Caco-2 (cell line): ENCODE data around the gene VPS45. TPM values are rescaled to one million over a fixed set of nuclear protein-coding genes. Genes with fewer than 3 reads are reported as not detected.
"Not testable (repeated sequence)": the region's sequence is repeated elsewhere in the genome, so short reads cannot be mapped to it uniquely, and the experiment has no call there.

Source experiments
- BruUV-seq: library from RNA; stranded (reverse); fragments of 400-500 nt; replicated peaks from 2 replicates; lab custom pipeline; 2021; lab: Mats Ljungman, UMichigan
- CTCF ChIA-PET: fragments of 300-600 bp; sonication (Branson Sonifier 250); formaldehyde crosslinking; loops from one replicate; lab custom pipeline; 2022; ENCODE audit warnings: antibody characterized with exemption; lab: Charles Lee
- POLR2A ChIA-PET: fragments of 300-600 bp; sonication (Branson Sonifier 250); formaldehyde crosslinking; loops from one replicate; lab custom pipeline; 2022; ENCODE audit warnings: antibody characterized with exemption; lab: Charles Lee
- DNase-seq, 2 experiments: peaks; one replicate each; pipeline versions ENCODE4 v3.0.0 to v3.0.0-alpha.2; 2020 to 2022
- H3K27me3 ChIP-seq: replicated peaks from 2 replicates; pipeline ENCODE4 v1.6.0; 2011; ENCODE audit warnings: low read length; ENCODE audit not compliant: control insufficient read depth, insufficient read depth
- H3K36me3 ChIP-seq: 2 replicates; pipeline ENCODE4 v1.5.1; 2011; ENCODE audit warnings: low read length; ENCODE audit not compliant: control insufficient read depth, insufficient read depth
- H3K4me1 ChIP-seq: fragments of 250-450 bp; sonication (Bioruptor Pico); 2 replicates; pipeline ENCODE4 v1.5.1; 2020; ENCODE audit warnings: mild to moderate bottlenecking
- H3K4me3 ChIP-seq: 2 replicates; pipeline ENCODE4 v1.5.1; 2011; ENCODE audit warnings: low read depth, mild to moderate bottlenecking, control low read depth, low read length
- H3K9me3 ChIP-seq: fragments of 250-450 bp; sonication (Bioruptor Pico); 2 replicates; pipeline ENCODE4 v1.5.1; 2020; ENCODE audit warnings: mild to moderate bottlenecking, moderate library complexity
- H3K27ac Mint-ChIP-seq: one replicate; pipeline ENCODE4 v1.8.0; 2022; ENCODE audit warnings: mixed read lengths; ENCODE audit not compliant: unreplicated experiment
- H3K27me3 Mint-ChIP-seq: one replicate; pipeline ENCODE4 v1.8.0; 2022; ENCODE audit warnings: mixed read lengths; ENCODE audit not compliant: insufficient read depth, unreplicated experiment
- H3K36me3 Mint-ChIP-seq: one replicate; pipeline ENCODE4 v1.8.0; 2022; ENCODE audit warnings: mild to moderate bottlenecking, mixed read lengths; ENCODE audit not compliant: insufficient read depth, unreplicated experiment
- H3K4me1 Mint-ChIP-seq: one replicate; pipeline ENCODE4 v1.8.0; 2022; ENCODE audit warnings: low read depth, mixed read lengths; ENCODE audit not compliant: unreplicated experiment
- H3K4me3 Mint-ChIP-seq: one replicate; pipeline ENCODE4 v1.8.0; 2022; ENCODE audit warnings: mild to moderate bottlenecking, moderate library complexity, mixed read lengths; ENCODE audit not compliant: unreplicated experiment
- H3K9me3 Mint-ChIP-seq: one replicate; pipeline ENCODE4 v1.8.0; 2022; ENCODE audit warnings: mixed read lengths; ENCODE audit not compliant: unreplicated experiment
- intact Hi-C: fragments of 100-400 bp; cut with micrococcal nuclease; formaldehyde crosslinking; loops from one replicate; pipeline ENCODE4 v1.10.0; 2022; ENCODE audit not compliant: unreplicated experiment
- total RNA-seq: library from RNA; stranded (reverse); gene quantifications from 2 replicates; pipeline ENCODE4 v1.2.3, GENCODE V29; 2022
- TF ChIP-seq, protein P1 (sequence below), 2 experiments: fragments of 200-600 bp in 1 of 2; IDR thresholded peaks; 1 replicate in 1 of 2; 2 replicates in 1 of 2; pipeline versions ENCODE4 v1.5.1 to v1.8.0; 2011 to 2022; ENCODE audit warnings: antibody characterized with exemption in 1 of 2, control low read depth in 1 of 2, inconsistent platforms in 1 of 2, low read depth in 1 of 2, low read length in 1 of 2, mild to moderate bottlenecking in 1 of 2, moderate library complexity in 1 of 2; ENCODE audit not compliant: insufficient read depth in 1 of 2, severe bottlenecking in 1 of 2, unreplicated experiment in 1 of 2

The VPS45 gene
- total RNA-seq, 1 experiment from 2014 or later = 19.8 TPM

DNA sequence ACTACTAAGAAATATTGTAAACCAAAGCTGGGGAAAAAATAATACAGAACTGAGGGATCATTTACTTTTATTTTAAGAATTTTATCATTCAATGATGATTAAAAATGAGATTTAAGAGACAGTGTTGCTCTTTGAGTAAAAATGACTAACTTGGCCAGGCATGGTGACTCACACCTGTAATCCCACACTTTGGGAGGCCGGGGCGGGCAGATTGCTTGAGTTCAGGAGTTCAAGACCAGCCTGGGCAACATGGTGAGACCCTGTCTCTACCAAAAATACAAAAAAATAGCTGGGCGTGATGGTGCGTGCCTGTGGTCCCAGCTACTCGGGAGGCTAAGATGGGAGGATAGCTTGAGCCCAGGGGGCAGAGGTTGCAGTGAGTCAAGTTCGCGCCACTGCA is 60.3 kb downstream of the VPS45 start:
- Mint-ChIP-seq H3K9me3 (no peaks in the 10 kb centered on the region), H3K4me3 (no peak overlapping the region), H3K27ac (no peak overlapping the region), H3K4me1 (no peaks in the 10 kb centered on the region), H3K27me3 (no peaks in the 10 kb centered on the region), H3K36me3 (no peaks in the 10 kb centered on the region)
- TF ChIP-seq, protein P1, sequence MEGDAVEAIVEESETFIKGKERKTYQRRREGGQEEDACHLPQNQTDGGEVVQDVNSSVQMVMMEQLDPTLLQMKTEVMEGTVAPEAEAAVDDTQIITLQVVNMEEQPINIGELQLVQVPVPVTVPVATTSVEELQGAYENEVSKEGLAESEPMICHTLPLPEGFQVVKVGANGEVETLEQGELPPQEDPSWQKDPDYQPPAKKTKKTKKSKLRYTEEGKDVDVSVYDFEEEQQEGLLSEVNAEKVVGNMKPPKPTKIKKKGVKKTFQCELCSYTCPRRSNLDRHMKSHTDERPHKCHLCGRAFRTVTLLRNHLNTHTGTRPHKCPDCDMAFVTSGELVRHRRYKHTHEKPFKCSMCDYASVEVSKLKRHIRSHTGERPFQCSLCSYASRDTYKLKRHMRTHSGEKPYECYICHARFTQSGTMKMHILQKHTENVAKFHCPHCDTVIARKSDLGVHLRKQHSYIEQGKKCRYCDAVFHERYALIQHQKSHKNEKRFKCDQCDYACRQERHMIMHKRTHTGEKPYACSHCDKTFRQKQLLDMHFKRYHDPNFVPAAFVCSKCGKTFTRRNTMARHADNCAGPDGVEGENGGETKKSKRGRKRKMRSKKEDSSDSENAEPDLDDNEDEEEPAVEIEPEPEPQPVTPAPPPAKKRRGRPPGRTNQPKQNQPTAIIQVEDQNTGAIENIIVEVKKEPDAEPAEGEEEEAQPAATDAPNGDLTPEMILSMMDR (IDR thresholded peaks at IDR 0.05; ENCODE audit: insufficient read depth in 1 of 2, low read depth in 1 of 2, low read length in 1 of 2, severe bottlenecking in 1 of 2, unreplicated experiment in 1 of 2) = no peak
- Histone ChIP-seq H3K4me3 (no peak overlapping the region), H3K4me1 (no peaks in the 10 kb centered on the region), H3K9me3 (no peaks in the 10 kb centered on the region), H3K27me3 (no peaks in the 10 kb centered on the region), H3K36me3 (no peaks in the 10 kb centered on the region)
- no peak for DNase-seq
- intact Hi-C loops = no loop called here
- POLR2A ChIA-PET = no interaction called here
- CTCF ChIA-PET = interaction anchor here (1.1 kb wide), 1 partner anchor 59 kb away, joined by 3 read pairs; no protein-coding TSS in a partner anchor
- BruUV-seq = no TSS peak

DNA sequence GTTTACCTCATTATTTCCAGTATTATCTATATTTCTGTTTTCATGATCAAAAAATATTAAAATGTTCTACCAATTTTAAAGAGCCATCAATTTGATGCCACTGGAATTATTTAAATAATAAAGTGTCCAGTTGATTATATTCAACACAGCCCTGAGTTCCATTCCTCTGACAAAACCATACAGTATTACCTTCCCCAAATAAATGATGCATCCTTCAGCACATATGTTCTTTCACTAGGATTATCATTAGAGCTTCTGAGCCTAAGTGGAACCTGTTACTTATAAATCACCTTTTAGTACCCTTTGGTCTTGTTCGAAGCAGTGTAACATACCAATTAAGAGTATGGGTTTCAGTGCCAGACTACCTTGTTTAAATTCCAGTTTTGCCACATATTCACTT is 64.8 kb downstream of the VPS45 start:
- no peaks in the 10 kb centered on the region for H3K27me3 ChIP-seq
- Mint-ChIP-seq H3K27ac (no peak overlapping the region), H3K4me3 (no peak overlapping the region), H3K4me1 (no peaks in the 10 kb centered on the region), H3K27me3 (no peaks in the 10 kb centered on the region), H3K36me3 (no peaks in the 10 kb centered on the region), H3K9me3 (no peaks in the 10 kb centered on the region)
- H3K36me3 ChIP-seq = no peaks in the 10 kb centered on the region
- ChIA-PET POLR2A (no interaction called here), CTCF (no interaction called here)
- H3K4me1 ChIP-seq = no peaks in the 10 kb centered on the region
- no peaks in the 10 kb centered on the region for H3K9me3 ChIP-seq
- intact Hi-C loops = no loop called here
- TF ChIP-seq, protein P1 (IDR thresholded peaks at IDR 0.05; ENCODE audit: insufficient read depth in 1 of 2, low read depth in 1 of 2, low read length in 1 of 2, severe bottlenecking in 1 of 2, unreplicated experiment in 1 of 2) = no peak
- no TSS peak for BruUV-seq
- H3K4me3 ChIP-seq = no peak overlapping the region
- DNase-seq = no peak

DNA sequence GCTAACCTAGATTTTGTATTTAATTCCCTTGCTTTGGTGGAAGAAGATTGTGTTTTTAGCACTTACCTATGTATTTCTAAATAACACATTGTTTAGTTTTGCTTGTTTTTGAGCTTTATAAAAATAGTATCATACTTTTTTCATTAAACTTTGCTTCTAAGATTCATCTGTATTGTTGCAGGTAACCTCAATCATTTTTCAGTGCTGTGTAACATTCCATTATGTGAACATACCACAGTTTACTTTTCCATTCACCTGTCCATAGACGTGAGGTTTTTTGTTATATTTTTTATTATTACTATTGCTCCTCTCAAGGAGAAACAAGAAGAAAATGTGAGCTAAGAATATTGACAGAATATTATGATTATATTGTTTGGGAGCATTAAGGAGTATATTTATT is 67.0 kb downstream of the VPS45 start:
- ChIA-PET CTCF (no interaction called here), POLR2A (no interaction called here)
- H3K4me1 Mint-ChIP-seq = no peaks in the 10 kb centered on the region
- Histone ChIP-seq H3K4me3 (no peak overlapping the region), H3K9me3 (no peaks in the 10 kb centered on the region), H3K36me3 (no peaks in the 10 kb centered on the region), H3K4me1 (no peaks in the 10 kb centered on the region), H3K27me3 (no peaks in the 10 kb centered on the region)
- H3K4me3 Mint-ChIP-seq = no peak overlapping the region
- TF ChIP-seq, protein P1 (IDR thresholded peaks at IDR 0.05; ENCODE audit: insufficient read depth in 1 of 2, low read depth in 1 of 2, low read length in 1 of 2, severe bottlenecking in 1 of 2, unreplicated experiment in 1 of 2) = no peak
- BruUV-seq = no TSS peak
- DNase-seq = no peak
- H3K9me3 Mint-ChIP-seq = no peaks in the 10 kb centered on the region
- H3K36me3 Mint-ChIP-seq = no peaks in the 10 kb centered on the region
- no peaks in the 10 kb centered on the region for H3K27me3 Mint-ChIP-seq
- intact Hi-C loops = no loop called here
- no peak overlapping the region for H3K27ac Mint-ChIP-seq

DNA sequence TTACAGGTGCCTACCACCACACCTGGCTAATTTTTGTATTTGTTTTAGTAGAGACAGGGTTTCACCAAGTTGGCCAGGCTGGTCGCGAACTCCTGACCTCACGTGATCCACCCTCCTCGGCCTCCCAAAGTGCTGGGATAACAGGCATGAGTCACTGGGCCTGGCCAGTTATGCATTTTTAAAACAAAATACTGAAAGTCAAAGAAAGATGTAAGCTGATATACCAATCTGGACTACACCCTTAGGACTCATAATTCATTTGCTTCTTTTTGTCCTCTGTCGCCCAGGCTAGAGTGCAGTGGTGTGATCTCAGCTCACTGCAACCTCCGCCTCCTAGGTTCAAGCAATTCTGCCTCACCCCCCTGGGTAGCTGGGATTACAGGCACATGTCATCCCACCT is 67.8 kb downstream of the VPS45 start:
- H3K4me1 ChIP-seq, H3K36me3 Mint-ChIP-seq, H3K9me3 Mint-ChIP-seq, DNase-seq, H3K4me3 ChIP-seq, H3K4me3 Mint-ChIP-seq, POLR2A ChIA-PET, H3K27me3 ChIP-seq, H3K36me3 ChIP-seq, H3K27me3 Mint-ChIP-seq, H3K9me3 ChIP-seq, H3K27ac Mint-ChIP-seq, intact Hi-C loops, H3K4me1 Mint-ChIP-seq, BruUV-seq: not testable (repeated sequence)
- CTCF ChIA-PET = interaction anchor here (0.6 kb wide), 1 partner anchor 51 kb away, joined by 7 read pairs; no protein-coding TSS in a partner anchor
